NCI-H774 (cell line): Measurements from ENCODE around the gene GRID2IP.
"Not testable (repeated sequence)": the region's sequence is repeated elsewhere in the genome, so short reads cannot be mapped to it uniquely, and the experiment has no call there.

Source experiments
- DNase-seq: peaks from one replicate; lab custom pipeline; 2025; lab: John Stamatoyannopoulos, UW

GRID2IP gene

GRCh38 chr7:6551016-6551511 lies at the start of gene GRID2IP:
Gene GRID2IP (minus strand): TSS chr7:6551461. CDS start chr7:6551436, 25 bp downstream.
- DNase-seq, result no peak

- no peak for DNase-seq
These were observed 48.8 kb upstream of the GRID2IP start for GRCh38 chr7:6600093-6600492.

GRCh38 chr7:6590645-6591110 lies 39.4 kb upstream of the GRID2IP start:
- no peak for DNase-seq

- peak; percentile 78 for DNase-seq
These were observed 38.8 kb upstream of the GRID2IP start, which contains the start of gene INTS15 for GRCh38 chr7:6589829-6590644. Gene INTS15 (plus strand): TSS chr7:6590021. CDS start chr7:6590284, 263 bp downstream.

- no peak for DNase-seq
These were observed 38.0 kb upstream of the GRID2IP start for GRCh38 chr7:6589151-6589828.

GRCh38 chr7:6588566-6588965 lies 37.3 kb upstream of the GRID2IP start:
- DNase-seq, result no peak

- not testable (repeated sequence) for DNase-seq
These were observed 34.6 kb upstream of the GRID2IP start for GRCh38 chr7:6585746-6586432.

- DNase-seq, result no peak
These were observed 28.2 kb upstream of the GRID2IP start for GRCh38 chr7:6579446-6579845.

- no peak for DNase-seq
These were observed 27.1 kb upstream of the GRID2IP start for GRCh38 chr7:6578114-6579084.

GRCh38 chr7:6577369-6578113 lies 26.3 kb upstream of the GRID2IP start, which contains the start of gene ZDHHC4:
Gene ZDHHC4 (plus strand): TSS chr7:6577454. CDS start chr7:6580562, 3,108 bp downstream.
- DNase-seq, result peak; percentile 91

- DNase-seq, result not testable (repeated sequence)
These were observed 25.7 kb upstream of the GRID2IP start for GRCh38 chr7:6576867-6577368.

GRCh38 chr7:6576024-6576866 lies 25.0 kb upstream of the GRID2IP start:
- no peak for DNase-seq

GRCh38 chr7:6575281-6576023 lies 24.2 kb upstream of the GRID2IP start:
- DNase-seq, result no peak

- no peak for DNase-seq
These were observed 20.0 kb upstream of the GRID2IP start for GRCh38 chr7:6571160-6571779.

GRCh38 chr7:6567886-6568285 lies 16.6 kb upstream of the GRID2IP start:
- no peak for DNase-seq

- DNase-seq, result no peak
These were observed 14.4 kb upstream of the GRID2IP start for GRCh38 chr7:6565655-6566054.

GRCh38 chr7:6563936-6564770 lies 12.9 kb upstream of the GRID2IP start:
- DNase-seq, result no peak
